Measurements from ENCODE around the gene ACLY.
A peak's percentile ranks its signal among the peaks of the same experiment; 100 is the strongest.

Gene ACLY

DNA sequence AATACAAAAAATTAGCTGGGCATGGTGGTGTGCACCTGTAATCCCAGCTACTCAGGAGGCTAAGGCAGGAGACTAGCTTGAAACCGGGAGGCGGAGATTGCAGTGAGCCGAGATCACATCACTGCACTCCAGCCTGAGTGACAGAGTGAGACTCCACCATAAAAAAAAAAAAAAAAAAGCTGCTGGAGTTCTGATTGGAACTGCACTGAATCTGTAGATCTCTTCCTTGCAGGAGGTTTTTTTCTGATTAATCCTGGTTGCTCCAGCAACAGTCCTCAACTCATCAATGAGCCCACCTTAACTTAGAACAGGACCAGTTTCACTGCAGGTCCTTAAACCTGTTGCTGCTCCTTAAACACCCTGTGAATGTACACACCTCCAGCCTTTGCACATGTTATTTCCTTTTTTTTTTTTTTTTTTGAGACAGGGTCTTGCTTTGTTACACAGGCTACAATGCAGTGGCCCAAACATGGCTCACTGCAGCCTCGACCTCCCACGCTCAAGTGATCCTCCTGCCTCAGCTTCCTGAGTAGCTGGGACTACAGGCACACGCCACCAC lies 10.0 kb upstream of the ACLY start:
- no peaks in the 10 kb centered on the region for H3K9me3 Mint-ChIP-seq
- H3K27ac Mint-ChIP-seq: peak overlapping the region; percentile 98
- peaks cover 29% of the 10 kb centered on the region for H3K4me1 Mint-ChIP-seq (ENCODE audit: low read depth)
- H3K27me3 Mint-ChIP-seq: no peaks in the 10 kb centered on the region
- H3K36me3 Mint-ChIP-seq (ENCODE audit: low read depth): no peaks in the 10 kb centered on the region
- peak overlapping the region; percentile 99 for H3K4me3 Mint-ChIP-seq

- Mint-ChIP-seq H3K27me3 (no peaks in the 10 kb centered on the region), H3K36me3 (ENCODE audit: low read depth) (no peaks in the 10 kb centered on the region), H3K4me3 (no peak overlapping the region), H3K9me3 (no peaks in the 10 kb centered on the region), H3K27ac (no peak overlapping the region), H3K4me1 (ENCODE audit: low read depth) (peaks cover 21% of the 10 kb centered on the region)
Observed at GRCh38 chr17:41925991-41926590, 7.3 kb upstream of the ACLY start.

- Mint-ChIP-seq H3K9me3 (no peaks in the 10 kb centered on the region), H3K4me3 (no peak overlapping the region), H3K4me1 (ENCODE audit: low read depth) (peaks cover 30% of the 10 kb centered on the region), H3K27ac (no peak overlapping the region), H3K27me3 (no peaks in the 10 kb centered on the region), H3K36me3 (ENCODE audit: low read depth) (peaks cover 6% of the 10 kb centered on the region)
Observed at GRCh38 chr17:41920580-41920955, 1.8 kb upstream of the ACLY start.

DNA sequence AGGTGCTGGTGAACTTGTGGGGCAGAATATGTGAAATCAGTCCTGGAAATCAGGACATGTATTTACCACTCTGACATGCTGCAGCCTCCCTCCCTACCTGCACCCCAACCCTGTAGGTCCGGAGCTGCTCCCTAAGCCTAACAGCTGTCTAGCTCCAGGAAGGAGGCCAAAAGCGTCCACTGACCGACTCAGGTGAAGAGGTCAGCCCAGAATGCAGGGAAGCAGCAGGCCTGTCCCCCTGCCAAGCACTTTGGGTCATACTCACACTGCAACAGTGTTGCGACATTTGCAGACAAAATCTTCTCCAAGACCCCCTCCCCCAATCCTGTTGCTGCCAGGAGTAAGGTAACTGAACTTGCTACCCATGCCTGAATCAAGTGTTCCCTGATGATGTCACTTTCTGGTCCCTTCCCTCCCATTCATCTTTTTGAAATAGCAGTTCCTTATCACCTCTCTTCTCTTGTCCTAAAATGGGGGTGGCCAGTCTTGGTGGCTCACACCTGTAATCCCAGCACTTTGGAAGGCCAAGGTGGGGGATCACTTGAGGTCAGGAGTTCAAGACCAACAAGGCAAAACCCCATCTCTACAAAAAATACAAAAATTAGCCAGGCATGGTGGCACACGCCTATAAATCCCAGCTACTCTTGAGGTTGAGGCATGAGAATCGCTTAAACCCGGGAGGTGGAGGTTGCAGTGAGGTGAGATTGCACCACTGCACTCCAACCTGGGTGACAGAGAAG lies 1.3 kb upstream of the ACLY start:
- peak overlapping the region; percentile 92 for H3K4me3 Mint-ChIP-seq
- H3K4me1 Mint-ChIP-seq (ENCODE audit: low read depth): peaks cover 32% of the 10 kb centered on the region
- no peaks in the 10 kb centered on the region for H3K9me3 Mint-ChIP-seq
- H3K36me3 Mint-ChIP-seq (ENCODE audit: low read depth): peaks cover 7% of the 10 kb centered on the region
- H3K27me3 Mint-ChIP-seq: no peaks in the 10 kb centered on the region
- no peak overlapping the region for H3K27ac Mint-ChIP-seq

- peak overlapping the region; percentile 92 for H3K4me3 Mint-ChIP-seq
- H3K27me3 Mint-ChIP-seq: no peaks in the 10 kb centered on the region
- H3K27ac Mint-ChIP-seq: peak overlapping the region; percentile 85
- H3K9me3 Mint-ChIP-seq: no peaks in the 10 kb centered on the region
- peaks cover 39% of the 10 kb centered on the region for H3K4me1 Mint-ChIP-seq (ENCODE audit: low read depth)
- H3K36me3 Mint-ChIP-seq (ENCODE audit: low read depth): peaks cover 11% of the 10 kb centered on the region
Observed at GRCh38 chr17:41919165-41919817, 540 bp upstream of the ACLY start.

GRCh38 chr17:41917679-41918313 lies 955 bp downstream of the ACLY start:
- Mint-ChIP-seq H3K9me3 (no peaks in the 10 kb centered on the region), H3K4me3 (peak overlapping the region; percentile 92), H3K36me3 (ENCODE audit: low read depth) (peaks cover 20% of the 10 kb centered on the region), H3K27ac (peak overlapping the region; percentile 85), H3K4me1 (ENCODE audit: low read depth) (peaks cover 45% of the 10 kb centered on the region), H3K27me3 (no peaks in the 10 kb centered on the region)

- Mint-ChIP-seq H3K27me3 (no peaks in the 10 kb centered on the region), H3K36me3 (ENCODE audit: low read depth) (peaks cover 27% of the 10 kb centered on the region), H3K9me3 (no peaks in the 10 kb centered on the region), H3K4me1 (ENCODE audit: low read depth) (peaks cover 45% of the 10 kb centered on the region), H3K4me3 (peak overlapping the region; percentile 92), H3K27ac (peak overlapping the region; percentile 74)
Observed at GRCh38 chr17:41917192-41917591, 1.6 kb downstream of the ACLY start.

DNA sequence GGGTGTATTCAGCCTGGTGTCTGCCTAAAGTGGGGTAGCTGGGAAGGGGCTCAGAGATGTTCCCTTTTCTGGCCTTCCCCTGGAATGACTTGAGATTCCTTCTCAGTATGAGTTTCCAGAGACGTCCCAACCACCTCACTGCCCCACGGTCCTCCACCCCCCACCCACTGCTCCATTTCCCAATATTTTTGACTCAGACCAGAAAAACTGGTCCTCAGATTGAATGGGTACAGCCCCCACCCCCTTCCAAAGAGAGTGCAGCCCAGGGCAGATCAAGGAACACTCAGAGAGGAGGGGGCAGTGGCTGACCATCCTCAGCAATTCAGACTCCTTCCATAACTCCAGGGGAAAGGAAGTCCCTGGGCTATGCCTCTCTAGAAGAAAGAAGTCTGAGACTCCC lies 3.2 kb downstream of the ACLY start:
- Mint-ChIP-seq H3K9me3 (no peaks in the 10 kb centered on the region), H3K36me3 (ENCODE audit: low read depth) (peaks cover 37% of the 10 kb centered on the region), H3K27me3 (no peaks in the 10 kb centered on the region), H3K27ac (no peak overlapping the region), H3K4me3 (peak overlapping the region; percentile 48), H3K4me1 (ENCODE audit: low read depth) (peaks cover 45% of the 10 kb centered on the region)

DNA sequence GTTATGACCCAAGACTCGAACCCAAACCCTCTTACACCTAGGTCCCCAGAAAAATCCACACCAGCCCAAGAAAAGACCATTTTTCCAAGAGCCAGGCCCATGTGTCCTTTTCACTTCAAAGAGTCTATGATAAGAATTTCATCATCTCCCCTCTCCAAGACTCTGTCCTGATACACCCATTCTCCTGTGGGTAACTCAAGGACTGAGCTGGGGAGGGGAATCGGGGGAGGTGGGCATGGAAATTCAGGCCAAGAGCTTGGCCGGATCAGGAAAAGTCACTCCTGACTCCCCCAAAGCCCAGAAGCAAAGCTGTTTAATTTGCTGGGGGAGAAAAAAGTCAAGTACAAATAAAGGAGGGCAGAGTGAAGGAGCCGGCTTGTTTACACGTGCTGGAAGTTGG lies 3.7 kb downstream of the ACLY start:
- Mint-ChIP-seq H3K9me3 (no peaks in the 10 kb centered on the region), H3K36me3 (ENCODE audit: low read depth) (peaks cover 43% of the 10 kb centered on the region), H3K27me3 (no peaks in the 10 kb centered on the region), H3K27ac (no peak overlapping the region), H3K4me3 (no peak overlapping the region), H3K4me1 (ENCODE audit: low read depth) (peaks cover 42% of the 10 kb centered on the region)

DNA sequence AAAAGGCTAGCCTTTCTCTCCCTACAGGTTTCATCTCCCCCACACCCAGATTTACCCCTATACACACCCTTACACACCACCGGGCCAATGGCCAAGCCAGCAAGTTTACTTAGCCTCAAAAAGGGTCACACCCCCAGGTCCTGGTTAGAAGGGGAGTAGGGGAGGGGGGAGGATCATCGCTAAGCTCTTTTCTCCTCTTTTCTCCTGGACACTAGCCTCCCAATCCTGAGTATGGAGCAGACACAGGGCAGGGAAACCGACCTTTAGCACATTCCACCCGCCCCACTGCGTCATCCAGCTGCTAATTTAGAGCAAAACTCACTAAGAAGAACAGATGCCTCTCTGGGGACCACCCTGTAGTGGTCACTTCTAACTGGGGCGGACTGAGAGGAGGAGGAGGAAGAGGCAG lies 4.4 kb downstream of the ACLY start:
- no peak overlapping the region for H3K27ac Mint-ChIP-seq

GRCh38 chr17:41913798-41914197 lies 5.0 kb downstream of the ACLY start:
- Mint-ChIP-seq H3K27me3 (no peaks in the 10 kb centered on the region), H3K4me3 (no peak overlapping the region), H3K4me1 (ENCODE audit: low read depth) (peaks cover 37% of the 10 kb centered on the region), H3K27ac (no peak overlapping the region), H3K36me3 (ENCODE audit: low read depth) (peaks cover 51% of the 10 kb centered on the region), H3K9me3 (no peaks in the 10 kb centered on the region)

More for the DNA sequence above, 4.4 kb downstream of the ACLY start:
- Mint-ChIP-seq H3K27me3 (no peaks in the 10 kb centered on the region), H3K4me3 (no peak overlapping the region), H3K36me3 (ENCODE audit: low read depth) (peaks cover 49% of the 10 kb centered on the region), H3K9me3 (no peaks in the 10 kb centered on the region), H3K4me1 (ENCODE audit: low read depth) (peaks cover 38% of the 10 kb centered on the region)

GRCh38 chr17:41912925-41913324 lies 5.8 kb downstream of the ACLY start:
- H3K27me3 Mint-ChIP-seq: no peaks in the 10 kb centered on the region
- H3K4me3 Mint-ChIP-seq: no peak overlapping the region
- peaks cover 37% of the 10 kb centered on the region for H3K4me1 Mint-ChIP-seq (ENCODE audit: low read depth)
- no peak overlapping the region for H3K27ac Mint-ChIP-seq
- peaks cover 55% of the 10 kb centered on the region for H3K36me3 Mint-ChIP-seq (ENCODE audit: low read depth)
- no peaks in the 10 kb centered on the region for H3K9me3 Mint-ChIP-seq

DNA sequence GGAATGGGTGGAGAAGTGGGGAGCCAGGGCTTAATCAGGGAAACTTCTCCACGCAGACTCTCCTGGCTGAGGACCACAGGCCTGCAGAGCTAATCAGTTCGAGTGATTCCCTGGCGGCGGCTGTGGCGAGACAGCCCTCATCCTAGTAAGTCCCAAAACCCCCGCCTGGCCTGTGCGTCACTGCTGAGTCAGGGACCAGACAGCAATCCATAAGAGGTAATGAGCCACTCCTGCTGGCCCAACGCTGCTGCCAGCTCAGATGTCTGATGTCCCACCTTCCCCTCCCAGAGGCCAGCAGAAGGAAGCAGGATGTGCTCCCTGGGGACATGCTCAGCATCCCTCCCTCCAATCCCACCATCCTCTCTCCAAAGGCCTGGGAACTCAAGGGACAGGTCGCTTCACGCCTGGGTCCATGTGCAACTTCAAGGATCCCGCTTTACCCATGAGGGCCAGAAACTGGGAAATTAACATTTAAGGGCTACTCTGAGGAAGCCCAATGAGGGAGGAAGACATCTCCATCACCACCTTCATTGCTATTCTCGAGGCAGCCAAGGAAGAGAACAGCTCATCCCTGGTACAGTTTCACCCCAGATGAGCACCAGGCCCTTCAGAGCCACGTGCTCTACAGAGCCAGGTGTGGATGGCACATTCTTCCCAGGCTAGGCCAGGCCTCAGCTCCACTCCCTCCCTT lies 7.9 kb downstream of the ACLY start:
- Mint-ChIP-seq H3K27me3 (no peaks in the 10 kb centered on the region), H3K4me1 (ENCODE audit: low read depth) (peaks cover 17% of the 10 kb centered on the region), H3K36me3 (ENCODE audit: low read depth) (peaks cover 66% of the 10 kb centered on the region), H3K9me3 (no peaks in the 10 kb centered on the region), H3K4me3 (no peak overlapping the region), H3K27ac (no peak overlapping the region)

GRCh38 chr17:41909088-41909487 lies 9.7 kb downstream of the ACLY start:
- peaks cover 4% of the 10 kb centered on the region for H3K4me1 Mint-ChIP-seq (ENCODE audit: low read depth)
- H3K27ac Mint-ChIP-seq: no peak overlapping the region
- no peaks in the 10 kb centered on the region for H3K9me3 Mint-ChIP-seq
- no peaks in the 10 kb centered on the region for H3K27me3 Mint-ChIP-seq
- no peak overlapping the region for H3K4me3 Mint-ChIP-seq
- peaks cover 68% of the 10 kb centered on the region for H3K36me3 Mint-ChIP-seq (ENCODE audit: low read depth)

All from stimulated activated naive CD8-positive, alpha-beta T cell treated with anti-CD3 and anti-CD28 coated beads, Interleukin-15, Interleukin-2, amounts not matched to agents 100 ng/mL and 50 ng/mL, for 24 hours (primary cell).